Aorta (tissue), 5 donors: Measurements from ENCODE around the gene PCDHB1. TPM values are rescaled to one million over a fixed set of nuclear protein-coding genes. Genes with fewer than 3 reads are reported as not detected.
"Not testable (repeated sequence)": the region's sequence is repeated elsewhere in the genome, so short reads cannot be mapped to it uniquely, and the experiment has no call there.

Experiments used
- ATAC-seq: fragments of 200-7000 bp; cut with Tn5 transposase; one replicate; pipeline ENCODE4 v1.9.1; 2022; ENCODE audit warnings: moderate library complexity; ENCODE audit not compliant: low FRiP score
- DNase-seq, 2 donors: peaks; one replicate each; pipeline ENCODE4 v3.0.0-alpha.2; 2020
- H3K27ac ChIP-seq, 2 donors: one replicate each; pipeline ENCODE4 v1.5.1; 2013; ENCODE audit warnings: low read length in 2 of 2, mild to moderate bottlenecking in 2 of 2, moderate library complexity in 2 of 2, control low read depth in 1 of 2, inconsistent platforms in 1 of 2, low read depth in 1 of 2
- H3K27me3 ChIP-seq, 2 donors: one replicate each; pipeline ENCODE4 v1.6.1; 2013; ENCODE audit warnings: control low read depth in 1 of 2, low read length in 1 of 2, mild to moderate bottlenecking in 1 of 2, moderate library complexity in 1 of 2; ENCODE audit not compliant: insufficient read depth in 2 of 2, control insufficient read depth in 1 of 2
- H3K36me3 ChIP-seq, 2 donors: one replicate each; pipeline ENCODE4 v1.6.1; 2013; ENCODE audit warnings: control low read depth in 1 of 2, low read length in 1 of 2, mild to moderate bottlenecking in 1 of 2; ENCODE audit not compliant: insufficient read depth in 2 of 2, control insufficient read depth in 1 of 2
- H3K4me1 ChIP-seq, 2 donors: one replicate each; pipeline ENCODE4 v1.6.1; 2013; ENCODE audit warnings: low read length in 2 of 2, control low read depth in 1 of 2, mild to moderate bottlenecking in 1 of 2, moderate library complexity in 1 of 2; ENCODE audit not compliant: insufficient read depth in 2 of 2, control insufficient read depth in 1 of 2
- H3K4me3 ChIP-seq, 2 donors: one replicate each; pipeline ENCODE4 v1.5.1; 2013; ENCODE audit warnings: low read length in 2 of 2, control low read depth in 1 of 2, mild to moderate bottlenecking in 1 of 2
- H3K9me3 ChIP-seq: one replicate; pipeline ENCODE4 v1.6.1; 2013; ENCODE audit warnings: mild to moderate bottlenecking, low read length; ENCODE audit not compliant: control insufficient read depth
- WGBS, 2 donors: extraction: QIAGEN DNeasy Blood & Tissue Kit; methylation state at CpG; one replicate each; pipeline ENCODE4 v1.1.7; 2013; 5-methylcytosine and 5-hydroxymethylcytosine counted together
- intact Hi-C, 2 donors: fragments of 100-400 bp; cut with DNase I; formaldehyde crosslinking; loops; one replicate each; pipeline versions ENCODE4 v1.14.2 to v1.15.0; 2022
- polyA plus RNA-seq, 2 donors: library from polyadenylated mRNA; stranded (reverse); fragments of 200-250 nt; gene quantifications; one replicate each; pipeline ENCODE4 v1.2.3, GENCODE V29; 2013
- total RNA-seq, 2 donors: library from RNA; stranded (reverse); fragmentation: NEBNext Ultra II Directional; extraction: Animal tissue kit (Norgen Biotek cat#: 25700); gene quantifications; one replicate each; pipeline ENCODE4 v1.2.1, GENCODE V29; 2021
- donor health status: healthy with polysubstance abuse.
- donor health status: Bipolar disorder and iron deficiency.
- donor health status: DM: no; HTN: no; CAD: no.
- donor health status: DM: no; HTN: no; CAD: no.
- donor health status: DM: yes; HTN: yes; CAD: no.

The PCDHB1 gene
- total and polyA plus RNA-seq, 4 donors: not detected

DNA sequence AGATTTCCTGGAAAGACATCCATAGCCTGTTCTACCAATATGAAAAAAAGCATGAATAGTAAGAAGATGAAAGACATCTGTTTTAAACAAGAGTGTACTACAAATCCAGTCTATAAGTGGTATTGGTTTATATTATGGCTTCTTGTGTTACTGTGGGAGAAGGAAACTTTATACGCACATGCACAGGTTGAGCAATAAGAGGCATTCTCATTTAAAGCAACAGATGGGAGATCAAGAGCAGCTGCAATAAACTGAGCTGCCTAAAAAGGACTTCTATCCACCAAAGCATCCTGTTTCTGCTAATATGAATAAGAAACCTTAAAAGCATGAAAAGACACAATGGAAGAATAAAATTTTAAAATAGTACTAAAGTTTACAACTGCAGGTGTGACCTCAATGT lies 8.6 kb upstream of the PCDHB1 start:
- Histone ChIP-seq H3K4me3 (no peak overlapping the region), H3K27me3 (no peaks in the 10 kb centered on the region), H3K9me3 (peaks cover 3% of the 10 kb centered on the region), H3K36me3 (no peaks in the 10 kb centered on the region), H3K4me1 (no peaks in the 10 kb centered on the region), H3K27ac (no peak overlapping the region)
- DNase-seq (no peak), ATAC-seq (no peak)
- intact Hi-C loops: loop anchor here in 1 of 2 donors (10.0 kb wide), 1 partner anchor 238 kb away; the partner anchor contains the start of genes PCDHA3 and PCDHA4
- 51 to 70% methylated on average over 1 of the region's 1 CpG for WGBS, 2 donors

DNA sequence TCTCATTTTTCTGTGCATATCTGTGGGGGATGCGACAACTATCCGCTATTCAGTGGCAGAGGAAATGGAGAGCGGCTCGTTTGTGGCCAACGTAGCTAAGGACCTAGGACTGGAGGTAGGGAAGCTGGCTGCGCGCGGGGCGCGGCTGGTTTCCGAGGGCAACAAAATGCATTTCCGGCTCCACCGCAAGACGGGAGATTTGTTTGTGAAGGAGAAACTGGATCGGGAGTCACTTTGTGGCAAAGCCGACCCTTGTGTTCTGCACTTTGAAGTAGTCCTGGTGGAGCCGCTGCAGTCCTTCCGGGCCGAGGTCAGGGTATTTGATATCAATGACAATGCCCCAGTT lies 320 bp downstream of the PCDHB1 start:
- intact Hi-C loops: no loop called here
- Histone ChIP-seq H3K27me3 (peaks cover 0 to 3% of the 10 kb centered on the region in 2 donors), H3K27ac (no peak overlapping the region), H3K9me3 (peaks cover 6% of the 10 kb centered on the region), H3K36me3 (no peaks in the 10 kb centered on the region), H3K4me1 (no peaks in the 10 kb centered on the region), H3K4me3 (peak overlapping the region; percentile 5 to 57)
- ATAC-seq (no peak), DNase-seq (no peak)
- WGBS, 2 donors: 4 to 7% methylated on average over 19 of the region's 19 CpGs

DNA sequence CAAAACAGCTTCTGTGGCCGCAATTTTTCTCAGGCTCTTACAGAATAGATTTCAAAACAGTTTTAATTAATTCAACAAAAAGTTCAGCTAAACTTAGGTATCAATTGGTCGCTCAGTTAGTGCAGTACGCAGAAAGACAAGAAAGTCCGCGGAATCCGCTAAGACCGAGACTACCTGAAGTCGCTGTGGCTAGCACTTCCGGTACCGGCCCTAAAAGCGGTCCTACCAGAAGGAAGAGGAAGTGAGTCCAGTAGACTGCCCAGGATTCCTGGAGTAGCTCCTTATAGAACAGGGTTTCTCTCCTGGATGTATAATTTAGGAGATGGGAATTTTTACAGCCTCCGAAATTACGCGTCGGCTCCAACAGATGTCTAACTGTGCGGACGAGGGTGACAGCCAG lies 26.7 kb downstream of the PCDHB1 start:
- DNase-seq (no peak), ATAC-seq (no peak)
- Histone ChIP-seq H3K27ac (no peak overlapping the region), H3K36me3 (no peaks in the 10 kb centered on the region), H3K4me1 (no peaks in the 10 kb centered on the region), H3K27me3 (no peaks in the 10 kb centered on the region), H3K4me3 (no peak overlapping the region), H3K9me3 (peaks cover 1% of the 10 kb centered on the region)
- intact Hi-C loops: no loop called here
- 33 to 39% methylated on average over 17 of the region's 17 CpGs for WGBS, 2 donors

DNA sequence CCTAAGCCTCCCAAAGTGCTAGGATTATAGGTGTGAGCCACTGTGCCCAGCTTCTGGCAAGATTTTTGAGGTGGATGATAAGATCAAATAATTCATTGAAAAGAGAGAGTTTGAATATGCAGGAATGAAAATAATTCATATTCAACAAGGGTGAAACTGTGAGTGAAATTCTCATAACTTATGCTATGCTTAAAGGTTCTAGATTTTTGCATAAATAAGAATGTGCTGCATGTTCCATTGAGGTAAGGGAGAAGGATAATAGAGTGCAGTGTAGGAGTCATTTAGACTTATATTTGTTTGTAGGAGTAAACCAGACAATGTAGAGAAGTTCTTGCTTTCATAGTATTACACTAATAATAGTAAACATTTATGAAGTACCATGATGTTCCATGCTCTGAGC lies 31.1 kb downstream of the PCDHB1 start:
- Histone ChIP-seq H3K36me3 (no peaks in the 10 kb centered on the region), H3K27me3 (no peaks in the 10 kb centered on the region), H3K27ac (no peak overlapping the region), H3K4me1 (no peaks in the 10 kb centered on the region), H3K9me3 (peaks cover 1% of the 10 kb centered on the region), H3K4me3 (no peak overlapping the region)
- no peak for ATAC-seq
- intact Hi-C loops: no loop called here
- DNase-seq: no peak

DNA sequence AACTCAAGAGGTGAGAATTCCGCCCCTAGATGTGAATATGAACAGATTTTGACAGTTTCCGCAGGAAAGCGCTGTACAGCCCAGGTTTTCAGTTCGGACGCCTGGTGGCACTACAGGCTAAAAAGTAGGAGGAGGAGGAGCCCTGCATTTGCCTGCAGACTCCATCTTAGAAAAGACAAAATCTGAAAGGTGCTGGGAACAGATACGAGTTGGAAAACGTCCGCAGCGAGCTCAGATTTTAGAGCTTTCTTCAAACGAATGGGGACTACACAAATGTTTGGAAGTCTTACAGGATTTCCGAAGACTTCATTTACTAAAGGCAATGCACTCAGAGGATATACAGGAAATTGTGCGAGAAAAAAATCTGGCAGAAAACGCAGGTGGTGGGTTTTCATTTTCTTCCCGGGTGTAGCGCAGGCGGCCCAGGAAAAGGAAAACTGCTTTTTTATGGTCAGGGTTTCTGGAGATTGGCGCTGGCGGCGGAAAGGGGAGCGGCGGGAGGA lies 33.4 kb downstream of the PCDHB1 start:
- Histone ChIP-seq H3K9me3 (peaks cover 1% of the 10 kb centered on the region), H3K4me1 (no peaks in the 10 kb centered on the region), H3K36me3 (no peaks in the 10 kb centered on the region), H3K4me3 (peak overlapping the region; percentile 56 to 95), H3K27ac (no peak overlapping the region), H3K27me3 (no peaks in the 10 kb centered on the region)
- intact Hi-C loops: no loop called here
- ATAC-seq: no peak
- DNase-seq: no peak
- WGBS, 2 donors: 7 to 8% methylated on average over 21 of the region's 21 CpGs

DNA sequence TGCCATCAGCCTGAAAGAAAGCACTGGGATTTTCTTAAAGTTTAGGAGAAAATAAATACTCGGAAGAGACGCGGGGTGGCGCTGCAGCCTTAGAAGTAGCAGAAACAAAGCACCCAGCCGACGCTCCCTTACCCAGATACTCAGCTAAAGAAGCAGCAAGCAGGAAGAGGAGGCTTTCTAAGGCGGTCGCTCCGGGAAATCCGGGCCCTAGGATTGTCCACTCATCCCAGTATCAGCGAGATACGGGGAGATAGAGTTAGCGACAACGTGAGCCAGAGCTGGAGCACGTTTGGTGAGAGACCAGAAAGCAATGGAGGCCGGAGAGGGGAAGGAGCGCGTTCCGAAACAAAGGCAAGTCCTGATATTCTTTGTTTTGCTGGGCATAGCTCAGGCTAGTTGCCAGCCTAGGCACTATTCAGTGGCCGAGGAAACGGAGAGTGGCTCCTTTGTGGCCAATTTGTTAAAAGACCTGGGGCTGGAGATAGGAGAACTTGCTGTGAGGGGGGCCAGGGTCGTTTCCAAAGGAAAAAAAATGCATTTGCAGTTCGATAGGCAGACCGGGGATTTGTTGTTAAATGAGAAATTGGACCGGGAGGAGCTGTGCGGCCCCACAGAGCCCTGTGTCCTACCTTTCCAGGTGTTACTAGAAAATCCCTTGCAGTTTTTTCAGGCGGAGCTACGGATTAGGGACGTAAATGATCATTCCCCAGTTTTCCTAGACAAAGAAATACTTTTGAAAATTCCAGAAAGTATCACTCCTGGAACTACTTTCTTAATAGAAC lies 43.5 kb downstream of the PCDHB1 start, which contains the start of gene PCDHB2:
Gene PCDHB2, plus strand, starts transcription at position 135 of the 782 bp plus-strand sequence. Its CDS starts 176 bp downstream, at position 311.
- Histone ChIP-seq H3K27me3 (no peaks in the 10 kb centered on the region), H3K36me3 (no peaks in the 10 kb centered on the region), H3K27ac (no peak within 1 kb of the TSS), H3K4me3 (peak within 1 kb of the TSS in 1 of 2 donors; percentile 1), H3K9me3 (peaks cover 13% of the 10 kb centered on the region), H3K4me1 (no peaks in the 10 kb centered on the region)
- WGBS, 2 donors: 9 to 11% methylated on average over 29 of the region's 29 CpGs
- intact Hi-C loops: no loop called here
- no peak for DNase-seq
- ATAC-seq: no peak

GRCh38 chr5:141095263-141095641 lies 44.1 kb downstream of the PCDHB1 start:
- Histone ChIP-seq H3K36me3 (no peaks in the 10 kb centered on the region), H3K4me1 (no peaks in the 10 kb centered on the region), H3K27me3 (no peaks in the 10 kb centered on the region), H3K9me3 (peaks cover 13% of the 10 kb centered on the region), H3K27ac (no peak overlapping the region), H3K4me3 (no peak overlapping the region)
- DNase-seq (no peak), ATAC-seq (no peak)
- intact Hi-C loops: no loop called here
- WGBS, 2 donors: 29 to 35% methylated on average over 12 of the region's 12 CpGs

DNA sequence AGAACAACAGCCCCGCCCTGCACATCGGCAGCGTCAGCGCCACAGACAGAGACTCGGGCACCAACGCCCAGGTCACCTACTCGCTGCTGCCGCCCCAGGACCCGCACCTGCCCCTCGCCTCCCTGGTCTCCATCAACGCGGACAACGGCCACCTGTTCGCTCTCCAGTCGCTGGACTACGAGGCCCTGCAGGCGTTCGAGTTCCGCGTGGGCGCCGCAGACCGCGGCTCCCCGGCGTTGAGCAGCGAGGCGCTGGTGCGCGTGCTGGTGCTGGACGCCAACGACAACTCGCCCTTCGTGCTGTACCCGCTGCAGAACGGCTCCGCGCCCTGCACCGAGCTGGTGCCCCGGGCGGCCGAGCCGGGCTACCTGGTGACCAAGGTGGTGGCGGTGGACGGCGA lies 45.0 kb downstream of the PCDHB1 start:
- H3K27me3 ChIP-seq, intact Hi-C loops, H3K4me3 ChIP-seq, H3K4me1 ChIP-seq, H3K27ac ChIP-seq, DNase-seq, H3K36me3 ChIP-seq, ATAC-seq: not testable (repeated sequence)
- peaks cover 19% of the 10 kb centered on the region for H3K9me3 ChIP-seq
- 32% methylated on average over 24 to 32 of the region's 46 CpGs for WGBS, 2 donors

GRCh38 chr5:141096586-141096985 lies 45.4 kb downstream of the PCDHB1 start:
- H3K9me3 ChIP-seq: peaks cover 19% of the 10 kb centered on the region
- H3K27ac ChIP-seq, intact Hi-C loops, H3K4me1 ChIP-seq, H3K4me3 ChIP-seq, ATAC-seq, H3K36me3 ChIP-seq, H3K27me3 ChIP-seq, DNase-seq: not testable (repeated sequence)
- WGBS, 2 donors: 23 to 25% methylated on average over 9 to 36 of the region's 38 CpGs
